ENCODE results near the gene HMGCS2.

HMGCS2 gene

DNA sequence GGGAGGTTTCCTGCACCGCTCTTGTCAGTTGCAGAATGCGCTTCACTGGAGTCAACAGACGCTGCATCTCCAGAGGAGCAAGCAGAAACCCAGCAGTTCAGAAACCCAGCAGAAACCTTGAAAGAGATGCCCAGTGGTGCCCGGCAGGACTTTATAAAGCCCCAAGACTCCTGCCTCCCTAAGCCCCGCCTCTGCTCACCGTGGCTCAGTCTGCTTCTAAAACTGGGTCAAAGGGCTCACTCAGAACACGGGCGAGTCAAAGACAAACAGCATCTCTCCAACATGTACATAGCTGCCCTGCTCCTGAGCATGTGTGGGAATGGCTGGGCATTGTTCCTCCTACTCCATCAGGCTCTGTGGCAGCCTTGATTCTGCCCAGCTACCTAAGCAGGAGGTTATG is at the start of gene HMGCS2:
Gene HMGCS2, minus strand, starts transcription at position 128 of the 400 bp plus-strand sequence. Its CDS starts 61 bp downstream, at position 67.
- no peak for DNase-seq

DNA sequence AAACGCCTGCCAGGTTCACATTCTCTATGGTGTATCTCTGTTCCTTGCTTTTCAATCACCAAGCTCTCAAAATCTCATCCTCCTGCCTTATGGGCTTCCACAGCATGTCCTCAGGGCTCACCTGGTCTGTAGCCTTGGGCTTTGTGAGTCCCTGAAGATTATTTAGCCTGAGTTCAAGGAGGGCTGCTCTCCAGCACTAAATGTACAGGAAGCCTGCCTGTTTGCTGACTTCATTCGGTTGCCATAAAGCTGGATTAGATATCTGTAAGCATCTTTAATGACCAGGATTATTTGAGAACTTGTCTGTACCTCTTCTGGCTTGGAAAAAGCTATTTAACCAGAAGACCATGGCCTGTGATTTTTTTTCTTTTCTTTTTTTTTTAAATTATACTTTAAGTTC is 49.5 kb upstream of the HMGCS2 start:
- no peak for DNase-seq

DNA sequence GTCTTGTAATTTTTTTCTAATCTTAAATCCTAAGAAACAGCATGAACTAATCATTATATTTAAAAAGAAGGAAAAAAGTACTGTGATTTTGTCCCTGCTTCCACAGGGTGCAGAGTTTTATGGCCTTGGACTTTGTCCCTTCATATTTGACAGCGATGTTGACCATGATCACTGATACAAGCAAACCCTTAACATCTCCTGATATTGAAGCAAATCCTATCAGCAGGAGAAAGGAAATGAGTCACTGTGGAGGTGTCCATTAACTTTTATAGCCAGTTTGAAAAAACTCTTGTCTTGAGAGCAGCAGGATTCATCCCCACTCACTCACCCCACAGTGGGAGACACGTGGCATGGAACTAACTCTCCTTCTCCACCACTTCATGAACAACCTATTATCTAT is 47.7 kb upstream of the HMGCS2 start:
- no peak for DNase-seq

DNA sequence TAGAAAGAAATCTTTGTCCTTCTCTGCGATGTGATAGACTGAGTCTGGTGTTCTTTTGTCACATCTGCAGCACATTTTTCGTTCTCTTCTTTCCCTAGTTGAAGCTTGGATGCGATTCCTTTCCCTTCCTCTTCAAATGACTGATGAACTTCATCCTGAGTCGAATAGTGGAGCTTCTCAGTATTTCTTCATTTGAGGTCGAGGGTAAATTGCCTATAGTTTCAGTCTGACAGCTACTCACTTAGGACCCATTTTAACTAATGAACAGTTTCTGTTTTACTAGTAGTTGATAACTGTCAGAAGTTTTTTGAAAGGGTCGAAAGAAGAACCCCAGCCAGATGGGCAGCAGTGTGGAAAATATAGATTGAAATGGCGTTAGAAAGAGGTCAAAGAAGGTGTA is 47.2 kb upstream of the HMGCS2 start:
- DNase-seq = no peak

DNA sequence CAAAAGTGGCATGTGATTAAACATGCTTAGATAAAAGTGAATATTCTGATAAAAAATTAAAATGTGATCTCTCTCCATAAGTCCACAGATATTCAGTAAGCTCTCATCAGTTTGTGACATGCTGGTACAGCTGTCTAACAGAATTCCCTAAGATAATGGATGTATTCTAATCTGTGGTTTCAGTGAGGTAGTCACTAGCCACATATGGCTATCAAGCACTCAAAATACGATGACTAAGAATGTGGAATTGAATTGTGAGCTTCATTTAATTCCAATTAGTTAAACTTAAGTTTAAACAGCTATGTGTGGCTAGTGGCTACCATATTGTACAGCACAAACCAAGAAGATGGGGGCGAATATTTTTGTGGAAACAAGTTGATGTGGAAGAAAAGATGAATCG is 46.7 kb upstream of the HMGCS2 start:
- no peak for DNase-seq

DNA sequence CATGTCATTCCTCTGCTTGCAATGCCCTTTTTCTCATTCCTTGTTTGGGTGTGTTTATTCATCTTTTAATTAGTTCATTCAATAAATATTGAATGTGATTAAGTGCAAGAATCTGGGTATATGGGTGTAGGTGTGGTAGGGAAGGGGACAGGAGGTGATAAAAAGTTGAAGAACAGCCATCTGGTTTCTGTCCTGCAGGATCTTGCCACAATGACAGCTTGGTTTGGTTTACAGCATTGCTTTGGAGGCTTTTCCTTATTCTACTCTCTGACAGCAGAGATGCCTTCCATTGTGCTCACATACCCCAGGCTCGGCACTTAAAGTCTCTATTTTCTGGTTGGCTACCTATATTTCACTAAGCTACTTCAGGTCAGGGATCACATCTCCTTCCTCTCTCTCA is 45.6 kb upstream of the HMGCS2 start:
- no peak for DNase-seq

DNA sequence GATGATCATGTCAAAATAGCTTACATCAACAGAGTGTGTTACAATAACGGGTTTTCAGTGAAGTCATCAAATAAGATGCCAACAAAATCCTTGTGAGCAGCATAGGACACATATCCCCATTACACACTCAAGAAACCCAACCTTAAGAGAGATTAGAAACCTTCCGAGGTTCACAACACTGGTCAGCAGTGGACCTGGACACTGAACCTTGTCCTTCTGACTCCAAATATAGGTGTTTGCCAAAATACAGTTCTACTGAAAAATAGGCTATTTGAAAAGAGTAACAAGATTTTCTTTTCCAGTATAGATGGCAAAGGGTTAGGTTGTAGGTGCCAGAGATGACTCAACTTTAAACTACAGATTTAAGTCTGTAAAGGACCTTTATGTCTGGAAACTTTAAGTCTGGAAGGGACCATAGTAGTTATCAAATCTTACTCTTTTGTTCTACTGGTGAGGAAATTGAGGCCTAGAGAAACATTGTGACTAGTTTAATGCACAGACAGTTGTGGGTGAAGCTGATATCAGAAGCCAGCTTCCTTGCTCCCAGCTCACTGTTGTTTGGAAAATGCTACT is 43.4 kb upstream of the HMGCS2 start:
- DNase-seq = no peak

DNA sequence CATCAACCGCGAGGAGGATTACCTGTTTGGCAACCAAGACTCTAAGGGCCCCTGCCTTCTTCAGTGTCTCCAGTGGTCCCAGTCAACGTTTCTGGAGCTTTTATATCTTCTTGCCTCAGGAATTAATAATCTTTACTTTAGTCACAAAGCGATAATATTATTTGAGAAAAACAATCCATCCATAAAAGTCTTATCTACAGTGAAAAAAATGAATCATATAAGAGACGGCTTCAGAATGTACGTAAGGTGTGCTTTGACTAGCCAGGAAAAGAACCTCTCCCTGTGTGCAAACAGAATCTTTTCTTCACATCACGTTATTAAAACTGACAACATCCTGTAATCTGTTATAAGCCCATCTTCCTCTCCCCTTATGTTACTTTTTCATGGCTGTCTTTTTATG is 42.7 kb upstream of the HMGCS2 start, which contains the start of gene REG4:
Gene REG4, minus strand, starts transcription at position 74 of the 400 bp plus-strand sequence. CDS start 2,691 bp downstream, outside the sequence.
- DNase-seq = no peak

DNA sequence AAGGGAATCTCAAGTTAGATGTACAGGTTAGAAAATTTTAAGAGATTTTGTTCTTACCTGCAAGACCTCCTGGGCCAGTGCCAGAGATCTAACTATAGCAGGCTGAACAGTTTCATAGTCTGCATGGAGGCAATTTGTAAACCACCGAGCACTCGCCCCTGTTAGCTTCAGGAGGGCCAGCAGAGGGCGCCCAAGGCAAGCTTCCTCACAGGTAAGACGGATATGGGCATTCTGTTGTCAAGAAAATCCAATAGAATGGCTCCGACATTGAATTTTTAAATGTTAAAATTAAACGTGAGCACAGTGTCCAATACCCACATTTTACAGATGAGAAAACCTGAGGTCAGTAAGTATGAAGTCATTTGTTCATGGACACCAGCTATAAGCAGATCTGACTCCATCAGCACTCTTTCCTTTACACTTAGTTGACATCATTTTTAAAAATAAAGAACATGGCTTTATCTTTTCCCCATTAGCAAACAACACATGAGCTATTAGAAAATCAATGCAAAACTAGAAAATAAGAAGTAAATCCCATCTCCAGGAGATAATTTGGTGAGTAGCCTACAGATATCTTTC is 40.4 kb upstream of the HMGCS2 start:
- peak; percentile 56 for DNase-seq

DNA sequence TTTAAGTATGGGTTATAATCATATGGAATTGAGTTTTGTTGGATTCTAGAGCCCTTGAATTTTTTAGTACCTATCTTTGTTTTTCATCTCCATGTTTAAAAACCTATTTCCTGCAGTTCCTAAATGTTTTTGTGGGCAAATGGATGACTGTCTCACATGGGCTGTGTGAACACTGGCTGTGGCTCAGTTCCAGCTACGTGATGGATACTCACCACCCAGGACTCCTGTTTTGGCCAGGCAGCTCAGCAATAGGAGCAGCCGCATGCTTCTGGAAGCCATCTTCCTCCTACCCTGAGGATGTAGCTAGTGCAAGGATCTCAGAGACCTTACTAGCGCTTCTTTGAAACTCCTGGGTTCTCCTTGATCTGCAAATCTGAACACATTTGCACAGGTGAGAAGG is 39.8 kb upstream of the HMGCS2 start:
- DNase-seq = no peak

DNA sequence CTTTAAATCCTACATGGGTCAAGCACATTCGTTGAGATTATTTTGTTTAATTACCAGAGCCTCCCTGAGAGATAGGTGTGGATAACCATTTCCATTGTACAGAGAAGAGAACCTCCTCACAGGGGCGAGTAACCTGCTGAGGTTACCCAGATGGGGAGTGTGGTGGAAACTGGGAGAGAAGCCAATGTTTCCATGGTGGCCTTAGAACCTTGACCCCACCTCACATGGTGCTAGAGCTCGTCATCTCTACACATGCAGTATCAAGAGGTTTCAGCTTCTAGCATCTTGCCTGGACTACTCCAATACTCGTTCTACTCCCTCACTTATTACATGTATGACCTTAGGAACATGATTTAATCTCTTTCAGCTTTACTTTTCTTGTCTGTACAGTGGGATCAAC is 37.8 kb upstream of the HMGCS2 start:
- no peak for DNase-seq

DNA sequence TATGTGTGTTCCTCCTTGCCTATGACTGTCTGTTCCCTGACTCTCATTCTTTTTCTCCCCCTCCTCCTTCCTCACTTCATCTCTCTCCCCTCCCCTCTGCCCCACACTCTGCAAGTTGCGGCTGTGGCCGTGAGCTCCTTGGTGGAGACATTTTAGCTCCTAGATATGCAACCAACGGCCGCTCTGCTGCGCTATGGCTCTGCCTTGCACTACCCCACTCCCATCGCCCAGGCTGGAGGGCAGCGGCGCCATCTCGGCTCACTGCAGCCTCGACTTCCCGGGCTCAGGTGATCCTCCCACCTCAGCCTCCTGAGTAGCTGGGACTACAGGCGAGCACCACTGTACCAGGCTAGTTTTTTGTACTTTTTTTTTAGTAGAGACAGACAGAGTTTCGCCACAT is 37.0 kb upstream of the HMGCS2 start:
- DNase-seq = no peak

DNA sequence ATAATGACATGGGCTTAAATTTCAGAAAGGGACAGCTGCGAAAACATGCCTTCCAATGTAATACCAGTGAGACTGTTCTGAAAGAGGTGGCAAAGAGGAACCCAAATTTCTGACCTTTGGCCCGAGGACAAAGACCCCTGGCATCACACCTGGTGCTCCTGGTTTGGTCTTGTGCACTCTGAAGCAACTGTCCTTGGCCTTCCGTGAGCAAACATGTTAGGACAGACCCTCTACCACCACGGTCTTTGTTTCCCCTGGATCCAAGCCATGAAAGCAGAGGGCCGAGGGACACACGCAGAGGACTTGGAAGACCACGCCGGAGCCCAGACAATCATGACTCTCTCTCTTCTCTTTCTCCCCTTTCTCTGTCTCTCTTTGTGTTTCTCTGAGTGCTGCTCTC is 36.5 kb upstream of the HMGCS2 start:
- no peak for DNase-seq

DNA sequence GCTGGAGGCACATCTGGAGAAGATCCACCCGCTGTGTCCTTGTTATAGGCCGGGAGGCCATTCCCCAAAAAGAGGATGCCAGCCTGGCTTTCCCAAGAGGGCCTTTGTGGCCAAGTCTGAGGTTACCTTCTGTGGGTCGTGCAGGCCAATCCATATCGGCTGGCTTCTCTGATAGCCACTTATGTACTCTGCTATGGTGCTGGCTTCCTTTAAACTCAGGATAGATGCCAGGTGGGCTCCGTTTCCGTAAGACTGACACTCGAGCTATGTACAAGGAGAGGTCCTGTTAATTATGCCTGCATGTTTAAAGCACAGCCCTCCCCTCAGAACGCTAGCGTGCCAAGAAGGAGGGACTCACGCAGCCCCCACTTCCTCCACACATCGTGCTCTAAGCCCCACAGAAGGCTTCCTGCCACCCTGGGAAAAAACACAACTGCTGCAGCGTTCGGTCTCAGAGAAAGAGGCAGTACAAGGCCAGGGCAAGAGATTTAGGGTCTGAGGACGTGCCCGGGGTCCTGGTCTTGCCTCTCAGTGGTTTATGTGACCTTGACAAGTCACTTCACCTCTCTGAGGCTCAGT is 31.0 kb upstream of the HMGCS2 start:
- DNase-seq = no peak

DNA sequence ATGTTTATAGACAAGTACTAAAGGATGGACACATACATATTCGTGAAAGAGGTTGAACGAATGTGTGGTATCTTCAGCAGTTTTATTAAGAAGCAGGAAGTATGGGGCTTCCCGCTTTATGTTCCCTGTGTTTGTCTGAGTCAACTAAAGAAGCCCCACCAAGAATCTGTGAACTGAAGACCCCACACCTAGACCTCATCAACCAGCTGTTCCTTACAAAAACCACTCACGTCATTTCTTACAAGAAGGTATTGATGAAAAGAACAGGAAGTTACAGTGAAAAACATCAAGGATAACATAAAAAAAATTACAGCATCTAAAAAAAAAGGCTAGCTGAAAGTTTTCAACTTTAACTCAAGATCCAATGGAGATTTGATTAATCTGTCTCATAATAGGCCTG is 30.3 kb upstream of the HMGCS2 start:
- DNase-seq = no peak

DNA sequence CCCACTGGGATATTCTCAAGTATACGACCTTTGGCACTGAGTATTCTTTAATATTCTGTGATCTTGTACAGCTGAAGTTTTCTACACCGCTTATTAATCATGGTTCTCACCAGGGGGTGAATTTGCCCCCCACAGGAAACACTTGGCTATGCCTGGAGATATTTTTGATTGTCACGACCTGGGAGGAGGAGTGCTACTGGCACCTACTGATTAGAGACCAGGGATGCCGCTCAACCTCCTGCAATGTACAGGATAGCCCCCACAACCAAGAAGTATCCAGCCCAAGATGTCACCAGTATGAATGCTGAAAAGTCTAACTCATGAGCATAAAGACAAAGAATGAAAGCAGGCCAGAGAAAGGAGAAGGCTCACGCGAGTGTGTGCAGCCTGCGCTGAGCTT is 28.9 kb upstream of the HMGCS2 start:
- no peak for DNase-seq

DNA sequence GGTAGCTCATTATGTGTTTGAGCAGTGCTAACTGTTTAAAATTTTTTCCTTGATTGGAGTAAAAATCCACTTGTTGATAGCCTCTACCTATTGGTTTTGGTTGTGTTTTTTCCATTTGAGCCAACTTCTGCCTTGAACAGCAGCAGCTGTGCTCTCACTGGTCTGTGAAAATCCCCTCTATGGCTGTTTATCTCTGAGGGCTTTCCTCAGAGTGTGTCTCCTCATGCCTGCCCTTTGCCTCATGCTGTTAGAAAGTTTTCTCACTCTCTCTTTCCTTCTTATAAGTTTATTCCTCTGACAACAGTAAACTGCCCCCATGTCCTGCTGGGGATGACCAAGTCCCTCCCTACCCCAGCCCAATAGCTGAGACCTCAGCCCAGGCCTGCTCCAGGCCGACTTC is 28.5 kb upstream of the HMGCS2 start:
- DNase-seq = no peak

DNA sequence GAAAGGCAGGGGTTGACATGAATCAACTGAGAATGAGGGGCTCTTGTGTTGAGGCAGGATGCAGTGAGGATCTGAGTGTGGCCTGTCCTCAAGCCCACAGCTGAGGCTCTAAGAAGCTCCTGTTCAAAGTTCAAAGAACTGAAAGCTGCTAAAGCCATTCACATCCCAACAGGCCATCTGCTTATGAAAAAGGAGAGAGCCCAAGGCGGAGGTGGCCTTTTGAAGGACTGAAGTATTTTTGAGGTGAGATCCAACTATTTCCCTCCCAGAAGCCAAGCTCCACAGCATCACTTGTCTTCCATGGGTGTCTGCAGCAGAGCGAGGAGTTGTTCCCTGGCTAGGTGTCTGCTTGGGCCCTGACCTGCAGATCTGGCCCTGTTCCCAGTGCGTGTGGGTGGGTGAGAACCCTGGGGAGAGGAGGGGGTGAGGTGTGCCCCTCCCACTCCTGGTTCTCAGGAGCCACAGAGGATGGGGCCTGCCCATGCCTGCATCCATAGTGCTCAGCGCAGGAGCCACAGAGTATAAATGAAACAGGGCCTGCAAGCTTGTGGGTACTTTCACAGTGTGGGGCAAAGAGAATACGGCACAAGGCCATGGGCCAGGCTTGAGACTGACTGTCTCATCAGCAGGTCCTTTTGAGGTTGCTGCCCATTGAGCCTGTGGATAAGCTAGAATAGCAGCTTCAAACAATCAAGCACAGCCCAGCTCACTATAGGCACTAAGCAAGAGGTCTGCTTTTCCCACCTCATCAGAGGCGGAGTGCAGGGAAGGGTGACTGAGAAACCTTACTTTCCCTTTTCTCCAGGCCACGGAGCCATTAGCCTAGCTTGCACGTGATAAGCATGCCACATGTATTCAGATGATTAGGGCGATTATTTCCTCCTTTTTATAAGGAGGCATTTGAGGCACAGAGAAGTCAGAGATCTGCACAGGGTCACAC is 26.8 kb upstream of the HMGCS2 start:
- DNase-seq = no peak

DNA sequence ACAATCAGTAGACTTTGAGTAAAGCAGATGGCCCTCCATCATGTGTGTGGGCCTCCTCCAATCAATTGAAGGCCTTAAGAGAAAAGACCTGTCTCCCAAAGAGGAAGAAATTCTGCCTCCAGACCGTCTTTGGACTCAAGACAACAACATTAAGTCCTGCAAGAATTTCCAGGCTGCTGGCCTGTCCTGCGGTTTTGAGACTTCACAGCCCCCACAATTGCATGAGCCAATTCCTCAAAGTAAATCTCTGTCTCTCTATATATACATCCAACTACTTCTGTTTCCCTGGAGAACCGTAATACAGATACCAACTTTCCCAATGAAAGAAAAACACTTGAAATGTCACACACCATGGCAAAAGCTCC is 26.2 kb upstream of the HMGCS2 start:
- DNase-seq = no peak

DNA sequence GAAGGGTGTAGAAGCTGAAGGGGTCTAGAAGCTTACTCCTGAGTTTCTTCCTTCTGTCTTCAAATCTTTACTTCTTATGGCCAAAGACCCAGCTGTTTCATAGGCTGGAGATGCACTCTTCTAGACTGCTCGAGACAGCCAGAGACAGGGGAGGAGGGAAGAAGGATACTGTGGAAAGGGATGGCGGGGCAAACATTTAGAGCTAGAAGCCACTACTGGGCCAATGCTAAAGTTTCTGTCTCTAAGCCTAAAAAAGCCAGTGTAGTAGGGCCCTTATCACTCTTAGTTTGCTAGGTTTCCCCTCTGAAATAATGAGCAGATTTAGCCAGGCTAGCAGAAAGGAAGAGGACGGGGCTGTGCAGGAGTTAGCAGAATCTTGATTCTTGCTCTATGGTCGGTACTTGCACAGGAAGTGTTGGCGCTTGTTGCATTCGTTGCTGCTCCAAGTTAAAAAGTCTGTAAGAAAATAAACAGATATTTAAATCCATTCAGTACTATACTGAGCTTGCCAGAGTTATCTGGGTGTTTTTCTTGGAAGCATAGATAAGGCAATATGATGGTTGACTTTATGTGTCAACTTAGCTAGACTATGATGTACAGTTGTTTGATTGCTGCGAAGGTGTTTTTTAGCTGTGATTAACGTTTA is 25.6 kb upstream of the HMGCS2 start:
- no peak for DNase-seq

DNA sequence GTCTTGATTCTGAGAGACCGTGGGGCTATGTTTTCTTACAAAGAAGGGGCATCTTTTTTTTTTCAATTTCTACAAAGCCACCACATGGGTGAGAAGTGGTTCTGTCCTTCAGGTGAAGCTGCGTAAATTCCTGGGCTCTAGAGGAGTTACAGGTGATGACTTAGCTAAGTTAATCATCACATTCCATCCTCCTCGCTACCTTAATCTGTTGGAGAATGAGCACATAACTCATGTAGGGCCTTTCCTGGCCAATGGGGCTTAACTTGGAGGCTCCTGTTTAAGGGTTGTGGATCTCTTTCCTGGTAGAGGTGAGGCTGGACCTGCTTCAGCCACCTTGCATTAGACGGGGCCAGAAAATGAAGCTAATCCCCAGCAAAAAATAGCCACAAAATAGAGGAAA is 22.7 kb upstream of the HMGCS2 start:
- no peak for DNase-seq

DNA sequence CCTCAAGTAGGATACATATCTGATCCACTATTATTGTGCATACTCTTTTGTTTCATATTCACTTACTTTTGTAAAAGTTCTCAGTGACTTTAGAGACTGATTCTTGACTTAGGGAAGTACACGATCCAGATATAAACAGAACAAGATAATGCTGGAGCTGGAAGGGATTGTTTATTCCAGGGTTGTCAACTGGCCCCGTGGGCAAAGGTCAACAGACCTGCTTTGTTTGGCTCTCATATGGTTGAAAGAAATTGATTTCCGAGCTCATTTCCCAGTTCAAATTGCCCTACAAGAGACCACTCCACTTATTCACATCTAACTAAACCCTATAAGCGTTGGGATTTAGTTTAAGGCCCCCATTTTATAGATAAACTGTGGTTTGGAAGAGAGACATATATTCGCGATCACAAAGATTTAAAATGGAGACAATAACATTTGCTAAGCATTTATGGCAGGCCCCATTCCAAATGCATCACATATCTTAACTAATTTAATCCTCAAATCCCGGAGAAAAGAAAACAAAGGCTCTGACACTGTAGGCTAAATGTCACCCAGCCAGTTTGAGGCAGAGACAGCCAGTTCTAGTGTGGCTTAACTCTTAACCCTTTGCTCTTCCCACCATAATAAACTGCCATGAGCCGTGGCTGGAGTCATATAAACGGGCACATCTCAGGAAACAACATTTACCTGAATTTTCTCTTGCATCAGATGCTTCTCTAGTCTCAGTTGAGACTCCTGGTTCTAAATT is 21.9 kb upstream of the HMGCS2 start:
- no peak for DNase-seq

DNA sequence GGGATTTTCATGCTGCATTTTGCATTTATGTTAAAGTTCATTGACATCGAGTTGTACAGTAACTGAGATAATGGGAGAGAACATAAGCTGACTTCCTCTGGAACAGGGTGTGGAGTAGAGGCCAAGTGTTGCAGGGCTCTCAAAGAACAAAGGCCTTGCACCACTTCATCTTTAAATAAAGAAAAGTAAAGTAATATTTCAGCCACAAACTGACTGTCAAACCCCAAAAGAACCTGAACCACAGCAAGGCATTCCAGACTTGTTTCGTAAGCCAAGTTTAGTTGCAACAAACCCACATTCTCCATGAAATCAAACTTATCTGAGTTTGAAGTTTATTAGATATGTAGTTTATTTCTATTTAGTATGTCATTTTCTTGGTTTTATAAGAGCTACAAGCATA is 19.1 kb upstream of the HMGCS2 start:
- DNase-seq = no peak

Data from activated CD4-positive, alpha-beta T cell treated with anti-CD3 and anti-CD28 coated beads, Interleukin-2, amount 50 U/mL, for 4 hours (primary cell).